B cell (primary cell): ENCODE results near the gene MPPED2.

Experiments
- EZH2 ChIP-seq: IDR thresholded peaks from 2 replicates; pipeline ENCODE4 v1.6.1; 2012; ENCODE audit warnings: borderline replicate concordance, low read depth, mild to moderate bottlenecking, moderate library complexity, low read length; ENCODE audit not compliant: insufficient read depth, poor library complexity, severe bottlenecking
- TF ChIP-seq, protein P1 (sequence below): fragments of 200-600 bp; IDR thresholded peaks from one replicate; pipeline ENCODE4 v1.8.0; 2022; ENCODE audit warnings: antibody characterized with exemption, mild to moderate bottlenecking

DNA sequence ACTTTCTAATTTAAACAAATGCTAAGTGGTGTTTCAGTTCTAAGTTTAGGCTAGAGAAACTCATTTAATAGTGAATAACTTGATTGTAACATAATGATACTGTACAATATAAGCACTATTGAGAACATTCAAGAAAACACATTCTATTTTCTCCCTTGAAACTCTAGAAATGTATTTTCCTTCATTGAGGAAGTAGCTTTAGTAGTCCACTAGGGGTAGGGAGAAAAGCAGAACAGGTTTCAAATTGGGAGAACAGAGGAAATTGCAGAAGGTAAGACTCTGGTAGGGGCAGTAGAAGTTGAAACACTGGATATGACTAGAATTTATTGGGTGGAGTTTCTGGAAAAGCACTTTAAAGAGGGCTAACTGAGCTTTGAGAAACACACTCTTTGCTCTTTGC, 31.6 kb upstream of the MPPED2 start:
- TF ChIP-seq, protein P1, sequence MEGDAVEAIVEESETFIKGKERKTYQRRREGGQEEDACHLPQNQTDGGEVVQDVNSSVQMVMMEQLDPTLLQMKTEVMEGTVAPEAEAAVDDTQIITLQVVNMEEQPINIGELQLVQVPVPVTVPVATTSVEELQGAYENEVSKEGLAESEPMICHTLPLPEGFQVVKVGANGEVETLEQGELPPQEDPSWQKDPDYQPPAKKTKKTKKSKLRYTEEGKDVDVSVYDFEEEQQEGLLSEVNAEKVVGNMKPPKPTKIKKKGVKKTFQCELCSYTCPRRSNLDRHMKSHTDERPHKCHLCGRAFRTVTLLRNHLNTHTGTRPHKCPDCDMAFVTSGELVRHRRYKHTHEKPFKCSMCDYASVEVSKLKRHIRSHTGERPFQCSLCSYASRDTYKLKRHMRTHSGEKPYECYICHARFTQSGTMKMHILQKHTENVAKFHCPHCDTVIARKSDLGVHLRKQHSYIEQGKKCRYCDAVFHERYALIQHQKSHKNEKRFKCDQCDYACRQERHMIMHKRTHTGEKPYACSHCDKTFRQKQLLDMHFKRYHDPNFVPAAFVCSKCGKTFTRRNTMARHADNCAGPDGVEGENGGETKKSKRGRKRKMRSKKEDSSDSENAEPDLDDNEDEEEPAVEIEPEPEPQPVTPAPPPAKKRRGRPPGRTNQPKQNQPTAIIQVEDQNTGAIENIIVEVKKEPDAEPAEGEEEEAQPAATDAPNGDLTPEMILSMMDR, result no peak
- no peak for TF ChIP-seq EZH2
